HepG2 (cell line): ENCODE data around the gene MYO1E. TPM values are rescaled to one million over a fixed set of nuclear protein-coding genes. Genes with fewer than 3 reads are reported as not detected.

Experiments
- ATAC-seq: fragments of 200-7000 bp; cut with Tn5 transposase; 3 replicates; pipeline ENCODE4 v1.9.1; 2020; ENCODE audit warnings: mild to moderate bottlenecking, moderate library complexity
- BruUV-seq: library from RNA; stranded (reverse); fragments of 400-500 nt; replicated peaks from 2 replicates; lab custom pipeline; 2021; lab: Mats Ljungman, UMichigan
- CTCF ChIA-PET: fragments of 300-600 bp; formaldehyde crosslinking; extraction: SDS; loops from one replicate; lab custom pipeline; 2021; ENCODE audit warnings: low total read pairs, inconsistent platforms, low intra/inter-chr PET ratio; lab: Yijun Ruan, JAX
- POLR2A ChIA-PET: fragments of 350-600 bp; sonication (Branson Sonifier 250); formaldehyde crosslinking; loops from one replicate; lab custom pipeline; 2020; ENCODE audit warnings: antibody characterized with exemption, inconsistent platforms; lab: Yijun Ruan, JAX
- DNase-seq: peaks from one replicate; pipeline ENCODE4 v3.0.0-alpha.2; 2015; ENCODE audit warnings: low spot score
- FAIRE-seq: peaks from 3 replicates; lab custom pipeline; 2011; peaks lifted over from hg19 to GRCh38; lab: Jason Lieb, UNC
- H2AFZ ChIP-seq: one replicate; pipeline ENCODE4 v1.6.1; 2011; ENCODE audit warnings: low read length, inconsistent platforms
- H3K27ac ChIP-seq: fragments of 300-600 bp; 3 replicates; pipeline ENCODE4 v1.8.0; 2011; ENCODE audit warnings: mixed run types, mild to moderate bottlenecking, mixed read lengths, low read length, inconsistent platforms; ENCODE audit not compliant: insufficient read depth; ENCODE audit errors: extremely low read length
- H3K27me3 ChIP-seq, 2 experiments: fragments of 200-600 bp in 1 of 2; 2 replicates in 1 of 2; 3 replicates in 1 of 2; pipeline versions ENCODE4 v1.6.0 to v1.8.0; 2011; ENCODE audit warnings: low read length in 2 of 2, mild to moderate bottlenecking in 2 of 2, moderate library complexity in 2 of 2, inconsistent platforms in 1 of 2; ENCODE audit not compliant: insufficient read depth in 2 of 2, control insufficient read depth in 1 of 2
- H3K36me3 ChIP-seq, 2 experiments: fragments of 200-600 bp in 1 of 2; replicated peaks in 1 of 2; 2 replicates in 1 of 2; 3 replicates in 1 of 2; pipeline versions ENCODE4 v1.5.1 to v1.8.0; 2011; ENCODE audit warnings: low read length in 2 of 2, inconsistent platforms in 1 of 2; ENCODE audit not compliant: insufficient read depth in 2 of 2, control insufficient read depth in 1 of 2
- H3K4me1 ChIP-seq: 2 replicates; pipeline ENCODE4 v1.5.1; 2012; ENCODE audit warnings: low read length, inconsistent platforms; ENCODE audit not compliant: insufficient read depth
- H3K4me2 ChIP-seq: 2 replicates; pipeline ENCODE4 v1.6.0; 2011; ENCODE audit warnings: low read depth, low read length, inconsistent platforms
- H3K4me3 ChIP-seq, 3 experiments: fragments of 200-600 bp in 1 of 3; sonication (generic), shearing (Covaris generic) in 1 of 3; replicated peaks in 1 of 3; 2 replicates each; pipeline ENCODE4 v1.5.1; 2011 to 2016; ENCODE audit warnings: low read length in 3 of 3, inconsistent platforms in 2 of 3, low read depth in 2 of 3, mild to moderate bottlenecking in 2 of 3, control low read depth in 1 of 3, mixed read lengths in 1 of 3; ENCODE audit not compliant: insufficient read depth in 1 of 3
- H3K79me2 ChIP-seq: one replicate; pipeline ENCODE4 v1.6.1; 2011; ENCODE audit warnings: low read length, inconsistent platforms; ENCODE audit not compliant: insufficient read depth
- H3K9ac ChIP-seq: 2 replicates; pipeline ENCODE4 v1.6.0; 2011; ENCODE audit warnings: mild to moderate bottlenecking, low read depth, low read length, inconsistent platforms; ENCODE audit not compliant: insufficient read depth
- H3K9me3 ChIP-seq: 2 replicates; pipeline ENCODE4 v1.5.1; 2012; ENCODE audit warnings: mild to moderate bottlenecking, low read length
- H4K20me1 ChIP-seq: 2 replicates; pipeline ENCODE4 v1.6.0; 2011; ENCODE audit warnings: inconsistent platforms, mild to moderate bottlenecking, low read length, moderate library complexity; ENCODE audit not compliant: insufficient read depth
- EHMT2 ChIP-seq: fragments of 200-600 bp; sonication (generic); IDR thresholded peaks from 2 replicates; pipeline ENCODE4 v1.7.0; 2017; ENCODE audit warnings: antibody characterized with exemption, low read depth, low read length, borderline replicate concordance
- FOSL1 ChIP-seq: sonication (generic); formaldehyde crosslinking; IDR thresholded peaks from 2 replicates; pipeline ENCODE4 v1.9.0; 2021; ENCODE audit warnings: missing genetic modification reagents, borderline replicate concordance
- MAZ ChIP-seq, 2 experiments: sonication (generic) in 1 of 2; formaldehyde crosslinking in 1 of 2; IDR thresholded peaks; 2 replicates each; pipeline versions ENCODE4 v1.5.0 to v1.6.1; 2012 to 2020; ENCODE audit warnings: low read depth in 2 of 2, mild to moderate bottlenecking in 2 of 2, borderline replicate concordance in 1 of 2, improper control_type of control experiment in 1 of 2, low read length in 1 of 2, missing genetic modification reagents in 1 of 2, moderate library complexity in 1 of 2
- XBP1 ChIP-seq: sonication (generic); formaldehyde crosslinking; IDR thresholded peaks from 2 replicates; pipeline ENCODE4 v1.5.0; 2020; ENCODE audit warnings: missing genetic modification reagents
- ZNF12 ChIP-seq: sonication (generic); formaldehyde crosslinking; IDR thresholded peaks from 2 replicates; pipeline ENCODE4 v1.5.0; 2020; ENCODE audit warnings: missing genetic modification reagents
- ZNF143 ChIP-seq: sonication (generic); formaldehyde crosslinking; IDR thresholded peaks from 2 replicates; pipeline ENCODE4 v1.4.0; 2020; ENCODE audit warnings: missing genetic modification reagents
- ZNF3 ChIP-seq: IDR thresholded peaks from 2 replicates; pipeline ENCODE4 v1.7.0; 2017; ENCODE audit warnings: inconsistent platforms
- ZNF460 ChIP-seq: sonication (generic); formaldehyde crosslinking; IDR thresholded peaks from 2 replicates; pipeline ENCODE4 v1.5.1; 2020; ENCODE audit warnings: missing genetic modification reagents, mild to moderate bottlenecking, borderline replicate concordance
- ZNF543 ChIP-seq: sonication (generic); formaldehyde crosslinking; IDR thresholded peaks from 2 replicates; pipeline ENCODE4 v1.4.0; 2020; ENCODE audit warnings: mild to moderate bottlenecking, missing genetic modification reagents
- ZSCAN21 ChIP-seq: sonication (generic); formaldehyde crosslinking; IDR thresholded peaks from 2 replicates; pipeline ENCODE4 v1.8.0; 2022; ENCODE audit warnings: mild to moderate bottlenecking, missing genetic modification reagents, moderate library complexity, borderline replicate concordance
- WGBS: methylation state at CpG from one replicate; pipeline ENCODE4 v1.1.6; 2017; ENCODE audit warnings: low lambda C conversion rate; 5-methylcytosine and 5-hydroxymethylcytosine counted together
- in situ Hi-C: cut with HindIII; loops from 2 replicates; pipeline ENCODE4 v1.10.0; 2017; ENCODE audit warnings: low pct_unique_long_range_greater_than_20kb; ENCODE audit not compliant: extremely low pct_ligation_motif_present
- intact Hi-C: fragments of 100-400 bp; cut with micrococcal nuclease; formaldehyde crosslinking; loops from one replicate; pipeline ENCODE4 v1.10.0; 2022; ENCODE audit not compliant: unreplicated experiment
- polyA plus RNA-seq, 8 experiments: library from polyadenylated mRNA; depleted of rRNA in 3 of 8; stranded (reverse) in 7 of 8; unstranded in 1 of 8; fragments of >200 nt; fragmentation: Illumina TruSeq in 4 of 8; extraction: Trizol in 4 of 8; gene quantifications; 2 replicates each; pipeline versions ENCODE4 v1.2.1 to v1.2.3, GENCODE V29; 2011 to 2016; ENCODE audit warnings: low read depth in 4 of 8, missing spikeins in 1 of 8, mixed read lengths in 1 of 8; ENCODE audit not compliant: insufficient read depth in 1 of 8
- total RNA-seq, 5 experiments: library from RNA; depleted of rRNA; stranded (reverse); fragments of >200 nt; fragmentation: Illumina TruSeq; extraction: Trizol; gene quantifications; 2 replicates each; pipeline ENCODE4 v1.2.3, GENCODE V29; 2016; ENCODE audit warnings: low read depth in 1 of 5

Gene MYO1E
- total and polyA plus RNA-seq, 2 of the 13 experiments (the other 11 are each of a cell fraction or from before 2014, with no cell fraction given): 15.7 to 25.1 TPM

DNA sequence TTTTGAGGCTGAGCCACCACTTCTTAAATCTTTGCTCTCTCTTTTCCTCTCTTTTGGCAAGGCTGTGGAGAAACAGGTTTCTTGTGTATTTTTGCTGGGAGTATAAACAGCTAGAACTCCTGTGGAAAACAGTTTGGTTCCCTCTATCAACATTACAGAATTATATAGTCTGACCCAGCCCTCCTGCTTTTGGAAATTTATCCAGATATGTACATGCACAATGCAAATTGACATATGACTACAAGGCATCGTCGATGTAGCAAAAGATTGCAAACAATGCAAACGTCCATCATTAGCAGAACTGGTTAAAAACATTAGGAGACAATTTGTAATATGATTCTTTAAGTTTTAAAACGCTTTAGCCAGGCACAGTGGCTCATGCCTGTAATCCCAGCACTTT lies 12.5 kb upstream of the MYO1E start:
- ATAC-seq: no peak
- no peak for TF ChIP-seq FOSL1
- Histone ChIP-seq H3K27ac (no peak overlapping the region), H3K9ac (no peak overlapping the region), H3K27me3 (peaks cover 0 to 3% of the 10 kb centered on the region in 2 experiments; a peak in 1 of 5 replicates), H3K4me1 (peaks cover 12% of the 10 kb centered on the region; the same call in 1 of the 2 replicates), H3K9me3 (no peaks in the 10 kb centered on the region), H3K36me3 (no peaks in the 10 kb centered on the region), H3K4me3 (no peak overlapping the region), H4K20me1 (no peaks in the 10 kb centered on the region), H3K4me2 (no peak overlapping the region), H2AFZ (no peak overlapping the region), H3K79me2 (no peaks in the 10 kb centered on the region)
- in situ Hi-C loops (no loop called here), intact Hi-C loops (no loop called here)
- BruUV-seq: no TSS peak
- DNase-seq: no peak
- ChIA-PET POLR2A (no interaction called here), CTCF (no interaction called here)
- WGBS: 68% methylated on average over 4 of the region's 4 CpGs
- FAIRE-seq: no peak

GRCh38 chr15:59384507-59384906 lies 11.8 kb upstream of the MYO1E start:
- Histone ChIP-seq H3K36me3 (no peaks in the 10 kb centered on the region), H3K4me3 (no peak overlapping the region), H3K9me3 (no peaks in the 10 kb centered on the region), H3K4me1 (peaks cover 12% of the 10 kb centered on the region; the same call in 1 of the 2 replicates), H4K20me1 (no peaks in the 10 kb centered on the region), H3K4me2 (no peak overlapping the region), H2AFZ (no peak overlapping the region), H3K27me3 (no peaks in the 10 kb centered on the region; a peak in 1 of 5 replicates), H3K27ac (no peak overlapping the region), H3K79me2 (no peaks in the 10 kb centered on the region), H3K9ac (no peak overlapping the region)
- TF ChIP-seq ZNF143 (CRISPR knock-in tag) (no peak), ZNF12 (CRISPR knock-in tag) (no peak), XBP1 (CRISPR knock-in tag) (no peak), ZNF3 (no peak), ZNF460 (CRISPR knock-in tag) (no peak), ZNF543 (CRISPR knock-in tag) (no peak), EHMT2 (no peak), ZSCAN21 (CRISPR knock-in tag) (no peak), MAZ (IDR thresholded peaks at IDR 0.05; ENCODE audit: borderline replicate concordance, low read depth, low read length) (no peak), MAZ (CRISPR knock-in tag; IDR thresholded peaks at IDR 0.05; ENCODE audit: low read depth) (no peak)
- intact Hi-C loops (no loop called here), in situ Hi-C loops (no loop called here)
- 95% methylated on average over 3 of the region's 3 CpGs for WGBS
- no peak for ATAC-seq
- POLR2A ChIA-PET: no interaction called here
- no peak for FAIRE-seq
- BruUV-seq: no TSS peak
- CTCF ChIA-PET: no interaction called here
- DNase-seq: no peak
